ENCODE results near the gene FGD1. TPM values are rescaled to one million over a fixed set of nuclear protein-coding genes. Genes with fewer than 3 reads are reported as not detected.

FGD1 gene
- total and polyA plus RNA-seq, 2 experiments from 2014 or later = 9.0 to 11.9 TPM

GRCh38 chrX:54452920-54453319 is 43.1 kb downstream of the FGD1 start:
- Histone ChIP-seq H3K4me2 (no peak overlapping the region), H3K36me3 (replicated peaks; ENCODE audit: insufficient read depth, low read depth) (no peaks in the 10 kb centered on the region), H3K79me2 (no peaks in the 10 kb centered on the region), H2AFZ (no peak overlapping the region), H3K4me3 (no peak overlapping the region), H3K27me3 (no peaks in the 10 kb centered on the region), H4K20me1 (ENCODE audit: insufficient read depth, poor library complexity, severe bottlenecking) (no peaks in the 10 kb centered on the region), H3K9me3 (ENCODE audit: low read depth) (no peaks in the 10 kb centered on the region), H3K9me2 (replicated peaks; ENCODE audit: insufficient read depth) (no peaks in the 10 kb centered on the region), H3K4me1 (ENCODE audit: insufficient read depth) (no peaks in the 10 kb centered on the region), H3K27ac (no peak overlapping the region)
- TF ChIP-seq EZH2 (IDR thresholded peaks at IDR 0.05; ENCODE audit: borderline replicate concordance) (no peak), CTCF (IDR thresholded peaks at IDR 0.05; ENCODE audit: poor library complexity) (peak; percentile 23), EZH2phosphoT487 (IDR thresholded peaks at IDR 0.05; ENCODE audit: low read depth, severe bottlenecking, unreplicated experiment) (no peak)
- peak; percentile 25 for DNase-seq (ENCODE audit: low spot score)
- WGBS (ENCODE audit: low lambda C conversion rate, missing lambda C conversion rate) = 68% methylated on average over 2 of the region's 2 CpGs

GRCh38 chrX:54449929-54450328 is 46.1 kb downstream of the FGD1 start:
- no peaks in the 10 kb centered on the region for H3K9me2 ChIP-seq (replicated peaks; ENCODE audit: insufficient read depth)
- no peak overlapping the region for H2AFZ ChIP-seq
- no peak overlapping the region for H3K27ac ChIP-seq
- H3K4me3 ChIP-seq = no peak overlapping the region
- no peaks in the 10 kb centered on the region for H4K20me1 ChIP-seq (ENCODE audit: insufficient read depth, poor library complexity, severe bottlenecking)
- no peak overlapping the region for H3K4me2 ChIP-seq
- no peaks in the 10 kb centered on the region for H3K36me3 ChIP-seq (replicated peaks; ENCODE audit: insufficient read depth, low read depth)
- no peaks in the 10 kb centered on the region for H3K4me1 ChIP-seq (ENCODE audit: insufficient read depth)
- H3K27me3 ChIP-seq = no peaks in the 10 kb centered on the region
- no peaks in the 10 kb centered on the region for H3K79me2 ChIP-seq
- TF ChIP-seq CTCF (IDR thresholded peaks at IDR 0.05; ENCODE audit: poor library complexity) (no peak), EZH2 (IDR thresholded peaks at IDR 0.05; ENCODE audit: borderline replicate concordance) (no peak), EZH2phosphoT487 (IDR thresholded peaks at IDR 0.05; ENCODE audit: low read depth, severe bottlenecking, unreplicated experiment) (no peak)
- no peaks in the 10 kb centered on the region for H3K9me3 ChIP-seq (ENCODE audit: low read depth)
- no peak for DNase-seq (ENCODE audit: low spot score)

GRCh38 chrX:54447461-54447860 is 48.6 kb downstream of the FGD1 start:
- Histone ChIP-seq H3K4me2 (no peak overlapping the region), H2AFZ (no peak overlapping the region), H3K36me3 (replicated peaks; ENCODE audit: insufficient read depth, low read depth) (no peaks in the 10 kb centered on the region), H3K27me3 (no peaks in the 10 kb centered on the region), H3K9me2 (replicated peaks; ENCODE audit: insufficient read depth) (no peaks in the 10 kb centered on the region), H3K4me1 (ENCODE audit: insufficient read depth) (no peaks in the 10 kb centered on the region), H3K79me2 (no peaks in the 10 kb centered on the region), H3K9me3 (ENCODE audit: low read depth) (no peaks in the 10 kb centered on the region), H3K27ac (no peak overlapping the region), H4K20me1 (ENCODE audit: insufficient read depth, poor library complexity, severe bottlenecking) (no peaks in the 10 kb centered on the region), H3K4me3 (no peak overlapping the region)
- TF ChIP-seq CTCF (IDR thresholded peaks at IDR 0.05; ENCODE audit: poor library complexity) (peak; percentile 14), EZH2 (IDR thresholded peaks at IDR 0.05; ENCODE audit: borderline replicate concordance) (no peak), EZH2phosphoT487 (IDR thresholded peaks at IDR 0.05; ENCODE audit: low read depth, severe bottlenecking, unreplicated experiment) (no peak)
- WGBS (ENCODE audit: low lambda C conversion rate, missing lambda C conversion rate) = 79% methylated on average over 5 of the region's 5 CpGs
- DNase-seq (ENCODE audit: low spot score) = peak; percentile 13

- Histone ChIP-seq H4K20me1 (ENCODE audit: insufficient read depth, poor library complexity, severe bottlenecking) (no peaks in the 10 kb centered on the region), H3K4me1 (ENCODE audit: insufficient read depth) (no peaks in the 10 kb centered on the region), H3K4me3 (no peak overlapping the region), H3K9me3 (ENCODE audit: low read depth) (no peaks in the 10 kb centered on the region), H3K4me2 (no peak overlapping the region), H3K36me3 (replicated peaks; ENCODE audit: insufficient read depth, low read depth) (no peaks in the 10 kb centered on the region), H3K9me2 (replicated peaks; ENCODE audit: insufficient read depth) (no peaks in the 10 kb centered on the region), H3K27me3 (no peaks in the 10 kb centered on the region), H3K27ac (no peak overlapping the region), H2AFZ (no peak overlapping the region), H3K79me2 (peaks cover 10% of the 10 kb centered on the region)
- no peak for TF ChIP-seq EZH2 (IDR thresholded peaks at IDR 0.05; ENCODE audit: borderline replicate concordance)
- TF ChIP-seq EZH2phosphoT487 (IDR thresholded peaks at IDR 0.05; ENCODE audit: low read depth, severe bottlenecking, unreplicated experiment) = no peak
- TF ChIP-seq CTCF (IDR thresholded peaks at IDR 0.05; ENCODE audit: poor library complexity) = no peak
- WGBS (ENCODE audit: low lambda C conversion rate, missing lambda C conversion rate) = 84% methylated on average over 16 of the region's 17 CpGs
- no peak for DNase-seq (ENCODE audit: low spot score)
Observed at GRCh38 chrX:54446084-54446483, 50.0 kb downstream of the FGD1 start.
